HepG2 (cell line): Measurements from ENCODE around the gene SYAP1. TPM values are rescaled to one million over a fixed set of nuclear protein-coding genes. Genes with fewer than 3 reads are reported as not detected.
A peak's percentile ranks its signal among the peaks of the same experiment; 100 is the strongest.

ENCODE experiments used
- CENPX ChIP-seq: sonication (generic); formaldehyde crosslinking; IDR thresholded peaks from 2 replicates; pipeline ENCODE4 v1.9.0; 2021; ENCODE audit warnings: mild to moderate bottlenecking, missing genetic modification reagents, moderate library complexity
- FOXA1 ChIP-seq, 2 experiments: fragments of 450-650 bp in 1 of 2; sonication (generic) in 1 of 2; formaldehyde crosslinking in 1 of 2; IDR thresholded peaks; 2 replicates each; pipeline versions ENCODE4 v1.4.0 to v1.6.1; 2016 to 2020; ENCODE audit warnings: missing genetic modification reagents in 1 of 2
- GTF2F1 ChIP-seq: fragments of 150-350 bp; IDR thresholded peaks from 2 replicates; pipeline ENCODE4 v1.6.1; 2014; ENCODE audit warnings: low read length
- HHEX ChIP-seq: IDR thresholded peaks from 2 replicates; pipeline ENCODE4 v1.6.1; 2016; ENCODE audit warnings: control low read depth
- HNRNPLL ChIP-seq: fragments of 200-400 bp; formaldehyde crosslinking; IDR thresholded peaks from 2 replicates; pipeline ENCODE4 v1.6.1; 2017; ENCODE audit warnings: mild to moderate bottlenecking, low read depth, low read length; ENCODE audit not compliant: poor library complexity, severe bottlenecking
- KAT8 ChIP-seq: IDR thresholded peaks from 2 replicates; pipeline ENCODE4 v1.6.1; 2016; ENCODE audit warnings: missing genetic modification reagents, missing compliant biosample characterization
- KIAA2018 ChIP-seq: sonication (generic); formaldehyde crosslinking; IDR thresholded peaks from 2 replicates; pipeline ENCODE4 v1.5.0; 2020; ENCODE audit warnings: mild to moderate bottlenecking, missing genetic modification reagents, borderline replicate concordance
- MED1 ChIP-seq: sonication (generic); formaldehyde crosslinking; IDR thresholded peaks from 2 replicates; pipeline ENCODE4 v1.4.0; 2020; ENCODE audit warnings: missing genetic modification reagents
- MEIS1 ChIP-seq: sonication (generic); formaldehyde crosslinking; IDR thresholded peaks from 2 replicates; pipeline ENCODE4 v1.9.0; 2021; ENCODE audit warnings: mild to moderate bottlenecking, missing genetic modification reagents, moderate library complexity, borderline replicate concordance
- PITX1 ChIP-seq: sonication (generic); formaldehyde crosslinking; IDR thresholded peaks from 2 replicates; pipeline ENCODE4 v1.5.1; 2020; ENCODE audit warnings: mild to moderate bottlenecking, missing genetic modification reagents
- PPARG ChIP-seq: conservative IDR thresholded peaks from 2 replicates; pipeline ENCODE4 v1.6.1; 2016; ENCODE audit warnings: missing biosample characterization, missing genetic modification reagents
- TRIM24 ChIP-seq: sonication (generic); formaldehyde crosslinking; IDR thresholded peaks from 2 replicates; pipeline ENCODE4 v1.8.0; 2022; ENCODE audit warnings: mild to moderate bottlenecking, missing genetic modification reagents
- ZC3H4 ChIP-seq: sonication (generic); formaldehyde crosslinking; IDR thresholded peaks from 2 replicates; pipeline ENCODE4 v1.4.0; 2020; ENCODE audit warnings: missing genetic modification reagents, borderline replicate concordance
- ZNF101 ChIP-seq: sonication (generic); formaldehyde crosslinking; IDR thresholded peaks from 2 replicates; pipeline ENCODE4 v1.4.0; 2020; ENCODE audit warnings: mild to moderate bottlenecking, low read depth, missing genetic modification reagents, borderline replicate concordance
- ZNF367 ChIP-seq: sonication (generic); formaldehyde crosslinking; IDR thresholded peaks from 2 replicates; pipeline ENCODE4 v1.4.0; 2020; ENCODE audit warnings: missing genetic modification reagents, borderline replicate concordance
- ZNF580 ChIP-seq: IDR thresholded peaks from 2 replicates; pipeline ENCODE4 v1.6.1; 2016; ENCODE audit warnings: low read depth, borderline replicate concordance
- ZNF768 ChIP-seq: sonication (generic); formaldehyde crosslinking; IDR thresholded peaks from 2 replicates; pipeline ENCODE4 v1.4.0; 2020; ENCODE audit warnings: missing genetic modification reagents
- polyA plus RNA-seq, 8 experiments: library from polyadenylated mRNA; depleted of rRNA in 3 of 8; stranded (reverse) in 7 of 8; unstranded in 1 of 8; fragments of >200 nt; fragmentation: Illumina TruSeq in 4 of 8; extraction: Trizol in 4 of 8; gene quantifications; 2 replicates each; pipeline versions ENCODE4 v1.2.1 to v1.2.3, GENCODE V29; 2011 to 2016; ENCODE audit warnings: low read depth in 4 of 8, missing spikeins in 1 of 8, mixed read lengths in 1 of 8; ENCODE audit not compliant: insufficient read depth in 1 of 8
- total RNA-seq, 5 experiments: library from RNA; depleted of rRNA; stranded (reverse); fragments of >200 nt; fragmentation: Illumina TruSeq; extraction: Trizol; gene quantifications; 2 replicates each; pipeline ENCODE4 v1.2.3, GENCODE V29; 2016; ENCODE audit warnings: low read depth in 1 of 5
- TF ChIP-seq, protein P1 (sequence below): sonication (generic); formaldehyde crosslinking; IDR thresholded peaks from 2 replicates; pipeline ENCODE4 v1.9.0; 2022; ENCODE audit warnings: missing genetic modification reagents, mild to moderate bottlenecking, borderline replicate concordance

SYAP1 gene
- total and polyA plus RNA-seq, 2 of the 13 experiments (the other 11 are each of a cell fraction or from before 2014, with no cell fraction given): 4.9 to 18.5 TPM

- no peak for TF ChIP-seq KIAA2018 (CRISPR knock-in tag)
- peak; percentile 60; the same call in 1 of the 2 replicates for TF ChIP-seq ZC3H4 (CRISPR knock-in tag)
- no peak for TF ChIP-seq ZNF580
- TF ChIP-seq MEIS1 (CRISPR knock-in tag): no peak
- TF ChIP-seq GTF2F1: peak; percentile 98
- no peak for TF ChIP-seq HNRNPLL
- TF ChIP-seq CENPX (CRISPR knock-in tag): no peak
- TF ChIP-seq, protein P1, sequence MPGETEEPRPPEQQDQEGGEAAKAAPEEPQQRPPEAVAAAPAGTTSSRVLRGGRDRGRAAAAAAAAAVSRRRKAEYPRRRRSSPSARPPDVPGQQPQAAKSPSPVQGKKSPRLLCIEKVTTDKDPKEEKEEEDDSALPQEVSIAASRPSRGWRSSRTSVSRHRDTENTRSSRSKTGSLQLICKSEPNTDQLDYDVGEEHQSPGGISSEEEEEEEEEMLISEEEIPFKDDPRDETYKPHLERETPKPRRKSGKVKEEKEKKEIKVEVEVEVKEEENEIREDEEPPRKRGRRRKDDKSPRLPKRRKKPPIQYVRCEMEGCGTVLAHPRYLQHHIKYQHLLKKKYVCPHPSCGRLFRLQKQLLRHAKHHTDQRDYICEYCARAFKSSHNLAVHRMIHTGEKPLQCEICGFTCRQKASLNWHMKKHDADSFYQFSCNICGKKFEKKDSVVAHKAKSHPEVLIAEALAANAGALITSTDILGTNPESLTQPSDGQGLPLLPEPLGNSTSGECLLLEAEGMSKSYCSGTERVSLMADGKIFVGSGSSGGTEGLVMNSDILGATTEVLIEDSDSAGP (CRISPR knock-in tag): no peak
- no peak for TF ChIP-seq HHEX (CRISPR knock-in tag)
- 0 out of 2 replicates have a peak, but pooled peaks have one; percentile 57 for TF ChIP-seq KAT8
- no peak for TF ChIP-seq PITX1
- TF ChIP-seq ZNF768 (CRISPR knock-in tag): no peak
- TF ChIP-seq ZNF101 (CRISPR knock-in tag): no peak
- TF ChIP-seq PPARG (CRISPR knock-in tag): peak; percentile 56; the same call in 1 of the 2 replicates
- peak; percentile 82 for TF ChIP-seq MED1
- no peak for TF ChIP-seq FOXA1 (IDR thresholded peaks at IDR 0.05)
- no peak for TF ChIP-seq FOXA1 (CRISPR knock-in tag; IDR thresholded peaks at IDR 0.05)
- no peak for TF ChIP-seq ZNF367 (CRISPR knock-in tag)
- TF ChIP-seq TRIM24 (CRISPR knock-in tag): no peak
These were observed 52.3 kb downstream of the SYAP1 start (continued) for GRCh38 chrX:16771483-16772398.
